Adrenal gland (tissue), 12 donors: ENCODE measurements around the gene F12. TPM values are rescaled to one million over a fixed set of nuclear protein-coding genes. Genes with fewer than 3 reads are reported as not detected.

Experiments
- DNase-seq, 7 donors: peaks; one replicate each; pipeline ENCODE4 v3.0.0-alpha.2; 2019 to 2020
- H3K27ac ChIP-seq, 5 donors: fragments of 200-600 bp; sonication (generic) in 4 of 5; 1 replicate in 3 of 5; 2 replicates in 2 of 5; pipeline versions ENCODE4 v1.5.1 to v1.8.0; 2016 to 2020; ENCODE audit warnings: mild to moderate bottlenecking in 1 of 5
- H3K27me3 ChIP-seq: fragments of 200-600 bp; 2 replicates; pipeline ENCODE4 v1.8.0; 2021
- H3K36me3 ChIP-seq, 2 donors: fragments of 200-600 bp; replicated peaks in 1 of 2; 1 replicate in 1 of 2; 2 replicates in 1 of 2; pipeline versions ENCODE4 v1.5.1 to v1.8.0; 2018 to 2022
- H3K4me1 ChIP-seq, 2 donors: fragments of 200-600 bp; replicated peaks in 1 of 2; 1 replicate in 1 of 2; 2 replicates in 1 of 2; pipeline versions ENCODE4 v1.5.1 to v1.8.0; 2018 to 2021
- H3K4me3 ChIP-seq, 4 donors: fragments of 200-600 bp; sonication (generic) in 3 of 4; one replicate each; pipeline ENCODE4 v1.5.1; 2016 to 2018
- H3K9me3 ChIP-seq, 3 donors: fragments of 200-600 bp; sonication (generic) in 1 of 3; replicated peaks in 1 of 3; 1 replicate in 2 of 3; 2 replicates in 1 of 3; pipeline versions ENCODE4 v1.5.1 to v1.8.0; 2016 to 2021
- CTCF ChIP-seq, 6 experiments: fragments of 450-650 bp in 4 of 6; fragments of 200-600 bp in 2 of 6; sonication (generic) in 1 of 6; IDR thresholded peaks; 1 replicate in 5 of 6; 2 replicates in 1 of 6; pipeline versions ENCODE4 v1.5.1 to v1.8.0; 2016 to 2021; ENCODE audit warnings: antibody characterized with exemption in 6 of 6, mild to moderate bottlenecking in 2 of 6, moderate library complexity in 1 of 6
- POLR2A ChIP-seq, 2 donors: fragments of 450-650 bp; IDR thresholded peaks; one replicate each; pipeline ENCODE4 v1.6.1; 2017; ENCODE audit warnings: antibody characterized with exemption in 2 of 2, mild to moderate bottlenecking in 2 of 2, moderate library complexity in 1 of 2
- WGBS, 4 donors: extraction: QIAGEN DNeasy Blood & Tissue Kit in 2 of 4; methylation state at CpG; one replicate each; pipeline versions ENCODE4 v1.1.5 to v1.1.7; 2013 to 2017; 5-methylcytosine and 5-hydroxymethylcytosine counted together
- intact Hi-C, 2 donors: fragments of 100-400 bp; cut with DNase I; formaldehyde crosslinking; loops; one replicate each; pipeline versions ENCODE4 v1.14.1 to v1.15.0; 2022 to 2023
- polyA plus RNA-seq, 3 donors: library from polyadenylated mRNA; stranded (reverse); fragments of 200-250 nt in 2 of 3; fragments of 350-450 nt in 1 of 3; fragmentation: Illumina TruSeq in 1 of 3; extraction: RNeasy Lipid Tissue Mini Kit (QIAGEN cat#74804) in 1 of 3; gene quantifications; one replicate each; pipeline ENCODE4 v1.2.3, GENCODE V29; 2013 to 2014
- total RNA-seq, 9 donors: library from RNA; depleted of rRNA in 4 of 9; stranded (reverse); fragments of >200 nt in 4 of 9; fragments of 120-200 nt in 1 of 9; fragmentation: NEBNext Ultra II Directional in 1 of 9; extraction: Animal tissue kit (Norgen Biotek cat#: 25700) in 1 of 9; gene quantifications; one replicate each; pipeline versions ENCODE4 v1.1.0 to v1.2.4, GENCODE V29; 2013 to 2023
- donor health status: healthy with polysubstance abuse.
- donor health status: Bipolar disorder and iron deficiency.
- donor health status: DM: yes; HTN: yes; CAD: no.
- donor health status: DM: no; HTN: no; CAD: no.
- donor health status: DM: no; HTN: no; CAD: no.
- donor health status: DM: yes; HTN: yes; CAD: no.

Gene F12
- total and polyA plus RNA-seq, 12 donors: 0.11 to 0.80 (median 0.36) TPM; not detected in 3

DNA sequence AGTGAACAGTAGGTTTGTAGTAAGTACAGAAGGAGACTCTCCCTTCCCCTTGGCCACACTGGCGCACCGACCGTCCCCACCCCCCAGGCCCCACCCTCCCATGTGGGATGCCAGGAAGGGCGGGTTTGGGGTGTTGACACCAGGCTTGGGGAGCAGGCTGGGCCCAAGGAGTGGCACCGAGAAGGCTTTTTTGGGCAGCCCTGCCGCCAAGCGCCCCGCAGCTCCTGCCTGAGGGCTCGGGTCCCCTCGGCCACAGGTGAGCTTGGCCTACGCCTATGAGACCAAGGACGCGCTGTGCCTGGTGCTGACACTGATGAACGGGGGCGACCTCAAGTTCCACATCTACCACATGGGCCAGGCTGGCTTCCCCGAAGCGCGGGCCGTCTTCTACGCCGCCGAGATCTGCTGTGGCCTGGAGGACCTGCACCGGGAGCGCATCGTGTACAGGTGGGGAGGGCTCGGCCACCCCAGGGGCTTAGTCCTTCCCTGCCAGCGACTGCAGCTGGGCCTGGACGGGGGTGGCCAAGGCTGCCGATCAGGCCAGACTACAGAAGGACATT is 24.4 kb upstream of the F12 start:
- Histone ChIP-seq H3K9me3 (no peaks in the 10 kb centered on the region), H3K36me3 (peaks cover 0 to 45% of the 10 kb centered on the region in 2 donors), H3K27ac (no peak overlapping the region), H3K27me3 (no peaks in the 10 kb centered on the region), H3K4me3 (no peak overlapping the region), H3K4me1 (peaks cover 0 to 10% of the 10 kb centered on the region in 2 donors)
- intact Hi-C loops: no loop called here
- WGBS, 4 donors: 79 to 94% (median 92%) methylated on average over 4 to 29 of the region's 29 CpGs
- TF ChIP-seq CTCF (IDR thresholded peaks at IDR 0.05) (no peak), POLR2A (IDR thresholded peaks at IDR 0.05) (no peak)
- peak in 1 of 7 donors; percentile 19 for DNase-seq

DNA sequence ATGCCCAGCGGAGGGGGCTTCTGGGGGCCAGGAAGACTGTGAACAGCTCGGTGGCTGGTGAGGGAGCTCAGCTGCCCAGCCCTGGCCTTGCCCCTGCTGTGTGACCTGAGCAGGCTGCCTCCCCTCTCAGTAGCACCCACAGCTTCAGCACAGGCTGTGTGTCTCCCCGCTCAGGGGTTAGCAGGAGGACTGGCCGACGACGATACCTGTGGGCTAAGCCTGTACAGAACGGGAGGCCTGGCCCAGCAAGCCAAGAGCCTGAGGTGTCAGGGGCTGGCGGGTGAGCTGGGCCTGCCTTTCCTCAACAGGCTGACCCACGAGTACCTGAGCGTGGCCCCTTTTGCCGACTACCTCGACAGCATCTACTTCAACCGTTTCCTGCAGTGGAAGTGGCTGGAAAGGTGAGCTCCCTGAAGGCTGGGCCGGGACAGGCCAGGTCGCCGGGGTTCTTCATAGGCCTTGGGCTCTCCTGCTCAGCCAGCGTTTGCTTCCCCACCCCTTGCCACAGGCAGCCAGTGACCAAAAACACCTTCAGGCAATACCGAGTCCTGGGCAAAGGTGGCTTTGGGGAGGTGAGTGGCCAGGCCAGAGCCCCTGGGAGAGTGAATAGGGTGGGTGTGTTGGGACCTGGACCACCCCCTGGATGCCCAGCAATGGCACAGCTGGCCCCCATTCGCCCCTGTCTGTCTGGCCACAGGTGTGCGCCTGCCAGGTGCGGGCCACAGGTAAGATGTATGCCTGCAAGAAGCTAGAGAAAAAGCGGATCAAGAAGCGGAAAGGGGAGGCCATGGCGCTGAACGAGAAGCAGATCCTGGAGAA is 23.7 kb upstream of the F12 start:
- DNase-seq: no peak
- Histone ChIP-seq H3K4me3 (no peak overlapping the region), H3K4me1 (peaks cover 0 to 17% of the 10 kb centered on the region in 2 donors), H3K27me3 (no peaks in the 10 kb centered on the region), H3K9me3 (no peaks in the 10 kb centered on the region), H3K27ac (no peak overlapping the region), H3K36me3 (peaks cover 0 to 45% of the 10 kb centered on the region in 2 donors)
- intact Hi-C loops: no loop called here
- 94 to 96% (median 95%) methylated on average over 8 to 25 of the region's 25 CpGs for WGBS, 4 donors
- TF ChIP-seq POLR2A (IDR thresholded peaks at IDR 0.05) (no peak), CTCF (IDR thresholded peaks at IDR 0.05) (no peak)

DNA sequence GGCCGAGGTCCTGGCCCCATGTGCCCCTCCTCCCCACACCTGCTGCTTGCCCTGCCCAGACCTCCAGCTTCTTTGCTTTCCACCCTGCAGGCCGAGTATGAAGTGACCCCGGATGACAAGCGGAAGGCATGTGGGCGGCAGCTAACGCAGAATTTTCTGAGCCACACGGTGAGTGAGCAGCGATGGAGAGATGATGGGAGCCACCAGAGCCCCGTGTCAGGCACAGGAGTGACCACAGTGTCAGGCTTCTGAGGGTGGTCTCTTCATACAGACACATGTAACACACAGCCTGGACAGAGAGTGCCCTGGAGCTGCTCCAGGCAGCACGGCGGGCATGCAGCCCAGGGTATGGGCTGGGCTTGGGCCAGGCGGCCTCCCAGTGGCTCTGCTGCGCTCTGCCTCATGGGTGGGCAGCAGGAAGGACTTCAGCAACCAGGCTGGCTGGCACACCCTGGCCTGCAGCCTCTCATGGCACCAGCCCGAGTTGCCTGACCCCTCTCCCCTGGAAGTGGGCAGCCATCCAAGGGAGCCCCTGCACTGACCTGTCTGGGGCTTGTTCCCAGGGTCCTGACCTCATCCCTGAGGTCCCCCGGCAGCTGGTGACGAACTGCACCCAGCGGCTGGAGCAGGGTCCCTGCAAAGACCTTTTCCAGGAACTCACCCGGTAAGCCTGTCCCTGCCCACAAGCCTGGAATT is 22.9 kb upstream of the F12 start:
- Histone ChIP-seq H3K27ac (no peak overlapping the region), H3K27me3 (no peaks in the 10 kb centered on the region), H3K36me3 (peaks cover 0 to 45% of the 10 kb centered on the region in 2 donors), H3K4me1 (peaks cover 4 to 25% of the 10 kb centered on the region in 2 donors), H3K9me3 (no peaks in the 10 kb centered on the region), H3K4me3 (no peak overlapping the region)
- intact Hi-C loops: no loop called here
- WGBS, 4 donors: 77 to 86% (median 84%) methylated on average over 13 to 18 of the region's 18 CpGs
- no peak for TF ChIP-seq POLR2A (IDR thresholded peaks at IDR 0.05)
- TF ChIP-seq CTCF (IDR thresholded peaks at IDR 0.05): no peak
- peak in 1 of 7 donors; percentile 30 for DNase-seq
